GM10266 (cell line): ENCODE data around the gene LXN.

Experiments used
- DNase-seq: peaks from one replicate; pipeline ENCODE4 v3.0.0; 2012; ENCODE audit errors: extremely low spot score
- CTCF ChIP-seq: IDR thresholded peaks from 2 replicates; pipeline ENCODE4 v1.5.1; 2012; ENCODE audit warnings: mild to moderate bottlenecking, low read depth; ENCODE audit not compliant: control insufficient read depth, insufficient read depth; ENCODE audit errors: missing control alignments

Gene LXN

GRCh38 chr3:158685159-158685558 is 12.7 kb upstream of the LXN start:
- no peak for DNase-seq
- no peak for TF ChIP-seq CTCF

GRCh38 chr3:158683230-158683962 is 10.9 kb upstream of the LXN start:
- DNase-seq = no peak
- no peak for TF ChIP-seq CTCF

GRCh38 chr3:158680861-158681260 is 8.4 kb upstream of the LXN start:
- no peak for TF ChIP-seq CTCF
- no peak for DNase-seq

GRCh38 chr3:158679547-158680000 is 7.1 kb upstream of the LXN start:
- TF ChIP-seq CTCF = no peak
- DNase-seq = no peak

GRCh38 chr3:158678687-158679086 is 6.2 kb upstream of the LXN start:
- no peak for TF ChIP-seq CTCF
- DNase-seq = no peak

- no peak for DNase-seq
- TF ChIP-seq CTCF = no peak
Measured at GRCh38 chr3:158671821-158672214, 630 bp downstream of the LXN start.

- no peak for TF ChIP-seq CTCF
- DNase-seq = no peak
Measured at GRCh38 chr3:158668506-158668905, 3.9 kb downstream of the LXN start.
